Left cardiac atrium (tissue), 4 donors: Measurements from ENCODE around the gene MYBL2. TPM values are rescaled to one million over a fixed set of nuclear protein-coding genes. Genes with fewer than 3 reads are reported as not detected.
"Not testable (repeated sequence)": the region's sequence is repeated elsewhere in the genome, so short reads cannot be mapped to it uniquely, and the experiment has no call there.

Experiments used
- ATAC-seq, 2 donors: fragments of 200-7000 bp; cut with Tn5 transposase; one replicate each; pipeline ENCODE4 v1.9.1; 2020; ENCODE audit warnings: mild to moderate bottlenecking in 2 of 2, moderate library complexity in 2 of 2
- DNase-seq: peaks from one replicate; pipeline ENCODE4 v3.0.0-alpha.2; 2020
- intact Hi-C, 2 donors: fragments of 100-400 bp; cut with DNase I; formaldehyde crosslinking; loops; one replicate each; pipeline versions ENCODE4 v1.14.1 to v1.15.1; 2022 to 2023
- long read RNA-seq: library from polyadenylated mRNA; unstranded; transcript quantifications from one replicate; pipeline ENCODE4 v2.0.0, GENCODE V29; 2021
- total RNA-seq, 2 donors: library from RNA; stranded (reverse); fragmentation: NEBNext Ultra II Directional; extraction: Animal tissue kit (Norgen Biotek cat#: 25700); gene quantifications; one replicate each; pipeline ENCODE4 v1.2.1, GENCODE V29; 2021
- donor health status: DM: no; HTN: yes; CAD: no.
- donor health status: DM: no; HTN: yes; CAD: no; lungs with severe emphysema.
- donor health status: DM: yes; HTN: yes; CAD: no.
- donor health status: Dilated cardiomyopathy.

Gene MYBL2
- 1 to 10 TPM in 1 of 2 donors, under 1 TPM in 1; 0.37 to 2.3 TPM for total RNA-seq
- long read RNA-seq, result 0 reads

GRCh38 chr20:43666376-43667328 is at the start of gene MYBL2:
TSS of gene MYBL2 (plus strand) at chr20:43667114. CDS start at chr20:43667284, 170 bp downstream.
- peak; percentile 89 to 94 for ATAC-seq
- intact Hi-C loops, result no loop called here
- peak; percentile 42 for DNase-seq

GRCh38 chr20:43631598-43631997 is 35.3 kb upstream of the MYBL2 start:
- DNase-seq (no peak), ATAC-seq (peak in 1 of 2 donors; percentile 51)
- intact Hi-C loops, result no loop called here

GRCh38 chr20:43636429-43636828 is 30.5 kb upstream of the MYBL2 start:
- ATAC-seq (no peak), DNase-seq (no peak)
- intact Hi-C loops, result no loop called here

GRCh38 chr20:43642548-43642947 is 24.4 kb upstream of the MYBL2 start:
- intact Hi-C loops, result no loop called here
- no peak for ATAC-seq

GRCh38 chr20:43650997-43651525 is 15.9 kb upstream of the MYBL2 start:
- ATAC-seq (no peak), DNase-seq (no peak)
- intact Hi-C loops, result no loop called here

More at GRCh38 chr20:43642548-43642947, 24.4 kb upstream of the MYBL2 start:
- DNase-seq, result no peak

- intact Hi-C loops, ATAC-seq, DNase-seq: not testable (repeated sequence)
Observed at GRCh38 chr20:43651650-43652184, 15.2 kb upstream of the MYBL2 start.

- DNase-seq, result no peak
- ATAC-seq, result no peak
- intact Hi-C loops, result no loop called here
Observed at GRCh38 chr20:43653966-43654365, 12.9 kb upstream of the MYBL2 start.

- DNase-seq, ATAC-seq, intact Hi-C loops: not testable (repeated sequence)
Observed at GRCh38 chr20:43655176-43655575, 11.7 kb upstream of the MYBL2 start.

GRCh38 chr20:43655937-43656336 is 11.0 kb upstream of the MYBL2 start:
- ATAC-seq, result no peak
- no peak for DNase-seq
- intact Hi-C loops, result no loop called here

GRCh38 chr20:43658069-43658722 is 8.7 kb upstream of the MYBL2 start:
- ATAC-seq (no peak), DNase-seq (no peak)
- intact Hi-C loops, result no loop called here

GRCh38 chr20:43658723-43659419 is 8.0 kb upstream of the MYBL2 start:
- DNase-seq, result no peak
- intact Hi-C loops, result no loop called here
- no peak for ATAC-seq

- ATAC-seq (no peak), DNase-seq (no peak)
- intact Hi-C loops, result no loop called here
Observed at GRCh38 chr20:43662943-43663655, 3.8 kb upstream of the MYBL2 start.

GRCh38 chr20:43665466-43666176 is 1.3 kb upstream of the MYBL2 start:
- ATAC-seq (no peak), DNase-seq (no peak)
- intact Hi-C loops, result no loop called here

GRCh38 chr20:43667341-43668132 is 623 bp downstream of the MYBL2 start:
- DNase-seq, result no peak
- no peak for ATAC-seq
- intact Hi-C loops, result no loop called here

GRCh38 chr20:43669332-43669731 is 2.4 kb downstream of the MYBL2 start:
- intact Hi-C loops, result no loop called here
- DNase-seq (no peak), ATAC-seq (no peak)

- ATAC-seq, result no peak
- no peak for DNase-seq
- intact Hi-C loops, result no loop called here
Observed at GRCh38 chr20:43670423-43670822, 3.5 kb downstream of the MYBL2 start.

GRCh38 chr20:43676368-43676767 is 9.5 kb downstream of the MYBL2 start:
- intact Hi-C loops, result no loop called here
- ATAC-seq (no peak), DNase-seq (no peak)
